HepG2 (cell line): Measurements from ENCODE around the gene FBRSL1.

ENCODE experiments used
- CTCF ChIP-seq: sonication (generic); formaldehyde crosslinking; IDR thresholded peaks from 2 replicates; pipeline ENCODE4 v1.5.0; 2020; ENCODE audit warnings: mild to moderate bottlenecking, missing genetic modification reagents, moderate library complexity
- FOXJ3 ChIP-seq: sonication (generic); formaldehyde crosslinking; IDR thresholded peaks from 2 replicates; pipeline ENCODE4 v1.4.0; 2020; ENCODE audit warnings: missing genetic modification reagents, mild to moderate bottlenecking, borderline replicate concordance
- MXD4 ChIP-seq: IDR thresholded peaks from 2 replicates; pipeline ENCODE4 v1.6.1; 2016; ENCODE audit warnings: mild to moderate bottlenecking, missing biosample characterization, missing genetic modification reagents
- SMAD3 ChIP-seq: sonication (generic); formaldehyde crosslinking; IDR thresholded peaks from 2 replicates; pipeline ENCODE4 v1.4.0; 2020; ENCODE audit warnings: missing genetic modification reagents
- ZBTB7A ChIP-seq: sonication (generic); formaldehyde crosslinking; IDR thresholded peaks from 2 replicates; pipeline ENCODE4 v1.8.0; 2022; ENCODE audit warnings: mild to moderate bottlenecking, missing genetic modification reagents
- ZKSCAN1 ChIP-seq: fragments of 150-350 bp; IDR thresholded peaks from 2 replicates; pipeline ENCODE4 v1.6.1; 2014; ENCODE audit warnings: low read length
- ZNF362 ChIP-seq: sonication (generic); formaldehyde crosslinking; IDR thresholded peaks from 2 replicates; pipeline ENCODE4 v1.4.0; 2020; ENCODE audit warnings: missing genetic modification reagents, mild to moderate bottlenecking, borderline replicate concordance
- ZNF775 ChIP-seq: sonication (generic); formaldehyde crosslinking; IDR thresholded peaks from 2 replicates; pipeline ENCODE4 v1.4.0; 2020; ENCODE audit warnings: missing genetic modification reagents, mild to moderate bottlenecking, moderate library complexity, borderline replicate concordance

- TF ChIP-seq ZKSCAN1: no peak
- no peak for TF ChIP-seq FOXJ3
- no peak for TF ChIP-seq MXD4
- TF ChIP-seq ZNF362: no peak
- no peak for TF ChIP-seq SMAD3 (CRISPR knock-in tag)
- no peak for TF ChIP-seq ZNF775 (CRISPR knock-in tag)
- TF ChIP-seq ZBTB7A (CRISPR knock-in tag): no peak
- no peak for TF ChIP-seq CTCF (CRISPR knock-in tag)
Measured at GRCh38 chr12:132453361-132454192, 36.4 kb upstream of the FBRSL1 start.
